ENCODE measurements around the gene PXMP2.
"Not testable (repeated sequence)": the region's sequence is repeated elsewhere in the genome, so short reads cannot be mapped to it uniquely, and the experiment has no call there.

Gene PXMP2

DNA sequence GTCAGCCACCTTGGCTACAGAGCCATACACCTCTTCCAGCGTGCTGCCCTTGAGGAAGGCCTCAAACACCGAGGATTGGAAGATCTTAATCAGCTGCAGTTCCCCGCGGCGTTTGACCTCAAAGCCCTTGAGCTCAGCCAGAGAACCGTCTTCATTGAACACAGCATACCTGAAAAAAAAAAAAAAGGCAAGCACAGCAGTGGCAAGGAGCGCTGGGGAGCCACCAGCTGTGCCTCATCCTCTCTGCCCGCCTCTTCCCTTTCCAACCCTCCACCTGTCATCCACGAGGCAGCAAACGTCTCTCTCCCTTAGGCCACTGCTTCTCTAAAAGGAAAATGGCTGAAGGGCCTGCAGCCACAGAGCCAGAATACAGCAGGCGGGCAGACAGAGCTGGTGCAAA lies 26.4 kb upstream of the PXMP2 start:
- no peak for DNase-seq

DNA sequence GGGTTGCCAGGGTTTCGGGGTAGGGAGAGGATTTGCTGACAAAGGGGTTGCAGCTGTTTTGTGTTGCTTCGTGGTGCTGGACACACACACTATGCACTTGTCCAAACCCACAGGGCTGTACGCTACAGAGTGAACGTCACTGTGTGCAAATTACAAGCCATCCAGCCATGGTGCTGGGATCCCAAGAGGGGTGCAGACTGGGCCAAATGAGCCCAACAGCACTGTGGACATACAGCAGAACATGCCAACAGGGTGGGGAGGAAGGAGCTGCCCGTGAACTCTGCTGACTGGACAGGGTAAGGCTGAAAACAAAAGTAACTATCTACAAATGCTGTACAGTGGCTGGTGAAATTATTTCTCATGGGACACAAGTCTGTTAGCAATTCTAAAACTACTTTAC lies 25.4 kb upstream of the PXMP2 start:
- no peak for DNase-seq

DNA sequence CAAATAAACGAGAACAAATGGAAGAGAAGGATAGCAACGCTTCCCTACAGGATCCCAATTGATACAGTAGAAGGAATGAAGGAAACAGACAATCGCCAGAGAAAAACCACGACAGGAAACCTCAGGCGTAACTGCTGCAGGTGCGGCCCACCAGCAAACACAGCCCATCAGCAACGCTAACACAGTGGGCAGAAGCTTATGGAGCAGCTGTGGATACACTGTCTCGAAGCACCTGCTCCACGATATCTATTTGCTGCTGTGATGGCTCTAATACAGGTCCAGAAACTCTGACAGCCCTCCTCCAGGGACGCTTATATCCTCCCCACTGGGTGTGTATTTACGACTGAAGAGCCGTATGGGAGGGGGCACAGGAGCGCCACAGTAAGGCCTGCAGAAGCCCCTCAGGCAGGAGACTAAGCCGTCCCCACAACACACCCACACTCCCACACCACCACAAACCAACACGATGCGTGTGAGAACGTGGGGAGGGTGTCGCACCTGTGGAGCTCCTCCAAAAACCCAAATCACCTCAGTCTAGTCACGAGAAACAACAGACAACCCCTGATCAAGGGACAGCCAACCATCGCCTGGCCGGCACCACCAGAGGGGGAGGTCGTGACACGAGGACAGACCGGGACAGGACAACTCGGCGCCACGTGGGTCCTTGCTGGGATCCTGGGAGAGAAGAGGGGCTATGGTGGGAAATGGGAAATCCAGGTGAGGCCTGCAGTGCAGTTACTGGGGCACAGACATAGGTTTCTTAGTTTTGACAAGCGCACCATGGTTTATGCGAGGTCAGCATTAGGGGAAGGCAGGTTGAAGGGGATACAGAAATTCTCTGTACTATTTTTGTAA lies 24.3 kb upstream of the PXMP2 start:
- DNase-seq = no peak

DNA sequence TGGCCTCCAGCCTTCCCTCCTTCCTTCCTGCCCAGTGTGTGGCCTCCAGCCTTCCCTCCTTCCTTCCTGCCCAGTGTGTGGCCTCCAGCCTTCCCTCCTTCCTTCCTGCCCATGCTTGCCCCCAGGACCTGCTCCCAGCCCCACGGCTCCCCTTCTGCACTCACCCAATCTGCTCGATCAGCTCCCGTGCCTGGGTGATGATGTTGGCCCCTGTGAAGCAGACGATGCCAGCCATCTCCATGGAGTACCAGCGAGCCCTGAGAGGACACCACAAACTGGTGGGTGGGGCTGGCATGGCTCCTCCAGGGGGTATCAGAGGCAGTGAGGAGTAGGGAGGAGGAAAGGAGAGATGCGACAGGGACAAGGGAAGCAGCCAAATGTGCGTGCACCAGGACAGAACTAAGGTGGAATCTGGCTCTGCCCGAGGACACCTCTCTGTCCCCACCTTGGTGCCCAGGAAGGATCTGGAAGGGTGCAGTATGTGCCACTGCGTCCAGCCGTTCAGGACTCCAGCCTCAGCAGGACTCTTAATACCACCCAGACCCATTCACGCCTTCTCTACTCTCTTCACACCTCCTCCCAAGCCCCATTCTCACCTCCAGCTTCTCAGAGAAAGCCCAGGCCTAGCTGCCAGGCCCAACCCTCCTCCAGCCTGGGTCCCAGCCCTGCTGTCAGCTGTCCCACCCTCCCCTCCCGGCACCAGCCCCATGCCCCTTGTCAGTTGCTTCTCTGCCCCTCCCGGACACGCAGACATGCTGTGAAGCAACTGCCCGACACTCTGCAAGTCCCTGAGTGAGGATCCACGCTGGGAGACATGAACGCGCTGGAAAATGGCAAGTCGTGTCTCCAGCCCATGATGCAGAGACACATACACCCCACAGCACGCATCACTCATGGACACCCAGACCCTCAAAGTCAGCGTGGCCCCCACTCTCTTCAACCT lies 22.9 kb upstream of the PXMP2 start:
- DNase-seq = no peak

DNA sequence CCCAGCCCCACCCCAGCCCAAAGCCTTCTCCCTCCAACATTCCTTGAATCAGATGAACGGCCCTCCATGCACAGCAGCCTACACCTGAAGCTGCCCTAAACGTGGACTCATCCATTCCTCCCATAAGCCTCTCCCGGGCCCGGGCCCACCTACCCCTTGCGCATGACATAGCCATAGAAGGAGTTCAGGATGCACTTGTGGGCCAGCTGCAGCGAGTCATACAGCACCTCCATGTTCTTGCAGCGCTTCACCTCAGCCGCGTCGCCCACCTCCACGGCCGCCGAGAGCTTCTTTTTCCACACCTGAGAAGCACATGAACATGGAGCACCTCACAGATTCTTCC lies 22.3 kb upstream of the PXMP2 start:
- no peak for DNase-seq

DNA sequence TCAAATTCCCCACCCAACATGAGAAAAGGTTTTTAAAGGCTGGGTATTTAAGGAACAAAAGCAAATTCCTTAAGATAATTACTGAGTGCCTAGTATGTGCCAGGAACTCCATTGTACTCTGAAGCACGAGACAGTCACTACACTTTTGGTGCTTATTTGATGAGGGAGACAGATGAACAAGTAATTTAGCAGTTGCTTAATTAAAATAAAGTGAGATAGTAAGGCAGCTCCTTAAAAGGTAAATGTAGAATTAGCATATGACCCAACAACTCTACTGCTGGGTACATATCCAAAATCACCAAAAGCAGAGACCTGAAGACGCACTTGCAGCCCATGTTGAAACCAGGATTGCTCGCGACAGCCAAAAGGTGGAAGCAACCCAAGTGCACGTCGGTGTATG lies 21.6 kb upstream of the PXMP2 start:
- DNase-seq = no peak

DNA sequence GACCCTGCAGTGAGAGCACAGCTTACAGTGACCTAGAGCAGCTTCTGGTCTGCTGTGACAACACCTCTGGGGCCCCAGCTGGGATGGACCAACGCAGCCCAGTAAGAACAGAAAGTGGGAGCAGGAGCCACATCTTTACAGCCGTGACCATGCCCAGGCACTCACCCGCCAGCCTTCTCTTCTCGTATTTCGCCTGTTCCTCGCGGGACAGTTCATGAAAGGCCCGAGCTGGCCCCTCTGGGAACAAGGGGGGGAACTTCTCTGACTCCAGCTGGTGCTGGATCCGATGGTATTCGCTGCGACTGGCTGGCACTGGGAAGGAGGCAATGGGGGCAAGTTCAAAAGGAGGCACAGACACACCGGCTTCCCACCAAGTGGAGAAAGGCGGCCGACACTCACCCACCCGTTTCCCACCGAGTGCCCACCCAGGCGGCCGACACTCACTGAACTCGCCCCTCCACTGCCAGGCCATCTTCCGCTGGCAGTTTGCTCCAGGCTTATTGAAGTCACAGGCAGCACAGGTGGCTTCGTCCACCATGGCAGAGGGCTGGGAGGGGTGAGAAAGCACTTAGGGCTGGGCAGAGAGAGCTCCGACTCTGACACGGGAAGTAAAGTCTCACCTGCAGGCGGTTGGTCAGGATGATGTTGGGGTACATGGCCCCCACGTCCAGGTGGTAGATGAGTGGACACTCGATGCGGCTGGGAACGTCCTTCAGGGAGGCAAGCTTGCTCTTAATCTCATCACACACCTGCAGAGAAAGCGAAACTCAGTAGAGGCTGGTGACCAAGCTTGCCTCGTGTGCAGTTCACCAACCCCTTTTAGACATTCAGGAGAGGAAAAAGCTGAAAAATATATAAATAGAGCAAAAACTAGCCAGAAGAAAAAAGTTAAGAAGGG lies 18.9 kb upstream of the PXMP2 start:
- DNase-seq = no peak

DNA sequence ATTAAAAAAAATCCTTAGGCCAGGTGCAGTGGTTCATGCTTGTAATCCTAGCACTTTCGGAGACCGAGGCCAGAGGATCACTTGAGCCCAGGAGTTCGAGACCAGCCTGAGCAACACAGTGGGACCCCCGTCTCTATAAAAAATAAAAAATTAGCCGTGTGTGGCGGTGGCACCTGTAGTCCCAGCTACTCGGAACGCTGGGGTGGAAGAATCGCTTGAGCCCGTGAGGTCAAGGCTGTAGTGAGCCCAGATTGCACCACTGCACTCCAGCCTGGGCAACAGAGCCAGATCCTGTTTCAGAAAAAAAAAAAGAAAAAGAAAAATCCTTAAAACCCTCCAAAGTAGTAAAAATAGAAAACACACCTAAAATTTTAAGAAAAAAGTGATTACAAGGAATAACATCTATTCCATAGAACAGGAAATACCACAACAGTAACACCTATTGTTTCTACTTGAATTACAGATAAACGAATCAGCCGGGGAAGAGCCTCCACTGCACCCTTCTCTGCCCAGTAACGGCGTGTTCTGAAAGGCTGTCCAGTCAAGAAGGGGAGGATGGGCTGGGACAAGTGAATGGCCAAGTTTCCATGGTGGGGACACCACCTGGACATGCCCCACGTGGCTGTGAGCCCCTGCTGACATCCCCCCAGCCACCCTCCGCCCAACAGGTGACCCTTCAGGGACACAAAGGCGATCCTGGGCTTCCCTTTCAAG lies 18.1 kb upstream of the PXMP2 start:
- no peak for DNase-seq

DNA sequence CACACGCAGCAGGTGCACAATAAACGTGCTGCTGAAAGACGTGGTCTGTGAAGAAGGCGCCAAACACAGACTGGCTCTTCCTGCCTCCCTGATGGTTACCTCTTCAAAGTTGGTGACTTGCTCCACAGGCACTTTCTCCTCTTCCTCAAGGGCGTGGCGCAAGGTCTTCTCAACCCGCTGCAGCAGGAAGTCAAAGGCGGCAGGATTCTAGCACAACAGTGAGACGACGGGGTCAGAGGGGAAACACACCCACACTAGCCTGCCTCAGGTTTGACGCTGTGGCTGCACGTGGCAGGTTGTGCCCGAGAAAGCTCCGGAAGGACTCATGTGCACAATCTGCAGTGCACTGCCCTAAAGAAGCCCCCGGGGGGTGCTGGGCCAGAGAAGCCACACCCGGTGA lies 15.3 kb upstream of the PXMP2 start:
- DNase-seq = no peak

DNA sequence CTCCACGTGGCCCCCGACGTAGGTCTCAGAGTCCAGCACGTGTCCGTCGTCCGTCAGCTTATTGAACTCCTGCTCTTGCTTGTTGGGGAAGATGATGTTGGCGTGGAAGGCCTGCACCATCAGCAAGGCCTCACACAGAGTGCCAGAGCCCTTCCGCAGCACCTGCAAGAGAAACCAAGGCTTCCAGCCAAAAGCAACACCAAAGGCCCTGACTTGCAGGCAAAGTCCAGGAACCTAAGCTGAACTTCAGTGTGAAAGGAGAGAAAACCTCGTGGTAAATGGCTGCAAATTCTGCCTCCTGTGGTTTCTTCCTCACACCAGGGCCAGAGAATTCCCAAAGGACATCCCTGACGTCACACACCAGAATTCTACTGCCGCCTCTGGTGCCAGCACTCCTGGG lies 14.7 kb upstream of the PXMP2 start:
- DNase-seq = no peak

DNA sequence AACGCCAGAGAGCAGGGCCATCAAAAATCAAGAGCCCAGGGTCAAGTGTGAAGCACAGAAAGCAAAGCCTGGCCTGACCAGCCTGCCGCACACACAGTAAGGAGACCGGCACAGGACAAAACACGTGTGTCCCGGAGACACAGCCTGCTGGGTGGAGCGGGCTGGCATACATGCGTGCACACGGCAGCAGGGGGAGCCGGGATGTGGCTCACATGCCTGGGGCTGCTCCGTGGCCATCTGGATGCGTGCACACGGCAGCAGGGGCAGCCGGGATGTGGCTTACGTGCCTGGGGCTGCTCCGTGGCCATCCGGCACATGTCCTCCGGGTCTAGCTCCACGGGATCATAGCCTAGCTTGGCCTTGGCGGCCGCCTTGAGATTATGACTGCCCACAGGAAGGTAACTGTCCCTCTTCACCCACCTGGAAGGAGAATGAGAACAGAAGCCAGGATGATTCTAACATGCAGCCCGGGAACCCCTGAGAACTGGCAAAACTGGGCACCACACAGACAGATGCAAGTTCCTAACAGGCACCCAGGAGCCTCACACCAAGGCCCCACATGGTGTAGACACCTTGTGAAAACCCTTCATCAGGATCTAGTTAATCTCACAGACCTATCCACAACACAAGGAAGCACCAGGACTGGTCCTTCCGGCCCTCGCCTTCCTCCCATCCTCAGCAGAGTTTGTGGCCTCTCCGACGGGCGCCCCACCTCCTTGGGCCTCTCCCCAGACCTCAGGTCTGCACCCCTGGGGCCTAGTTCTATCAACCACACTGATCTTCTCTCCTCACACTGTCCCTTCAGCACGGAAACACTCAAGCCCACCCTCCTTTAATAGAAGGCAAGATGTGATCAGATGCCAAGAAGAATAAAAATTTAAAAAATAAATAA lies 13.9 kb upstream of the PXMP2 start:
- no peak for DNase-seq

DNA sequence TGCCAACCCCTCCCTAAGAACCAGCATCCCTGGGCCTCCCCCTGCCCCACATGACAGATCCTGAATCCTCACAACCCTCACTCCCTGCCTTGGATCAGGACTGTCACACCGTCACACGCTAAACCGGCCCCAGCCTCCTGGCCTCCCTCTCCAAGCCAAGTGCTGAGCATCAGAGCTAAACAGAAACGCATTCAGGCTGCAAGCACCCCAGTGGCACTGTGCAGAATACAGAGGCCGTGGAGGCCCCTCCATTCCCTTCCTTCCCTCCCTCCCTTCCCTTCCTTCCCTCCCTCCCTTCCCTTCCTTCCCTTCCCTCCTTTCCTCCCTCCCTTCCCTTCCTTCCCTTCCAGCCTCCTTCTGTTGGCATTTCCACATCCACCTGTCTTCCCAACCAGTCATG lies 12.8 kb upstream of the PXMP2 start:
- DNase-seq = no peak

DNA sequence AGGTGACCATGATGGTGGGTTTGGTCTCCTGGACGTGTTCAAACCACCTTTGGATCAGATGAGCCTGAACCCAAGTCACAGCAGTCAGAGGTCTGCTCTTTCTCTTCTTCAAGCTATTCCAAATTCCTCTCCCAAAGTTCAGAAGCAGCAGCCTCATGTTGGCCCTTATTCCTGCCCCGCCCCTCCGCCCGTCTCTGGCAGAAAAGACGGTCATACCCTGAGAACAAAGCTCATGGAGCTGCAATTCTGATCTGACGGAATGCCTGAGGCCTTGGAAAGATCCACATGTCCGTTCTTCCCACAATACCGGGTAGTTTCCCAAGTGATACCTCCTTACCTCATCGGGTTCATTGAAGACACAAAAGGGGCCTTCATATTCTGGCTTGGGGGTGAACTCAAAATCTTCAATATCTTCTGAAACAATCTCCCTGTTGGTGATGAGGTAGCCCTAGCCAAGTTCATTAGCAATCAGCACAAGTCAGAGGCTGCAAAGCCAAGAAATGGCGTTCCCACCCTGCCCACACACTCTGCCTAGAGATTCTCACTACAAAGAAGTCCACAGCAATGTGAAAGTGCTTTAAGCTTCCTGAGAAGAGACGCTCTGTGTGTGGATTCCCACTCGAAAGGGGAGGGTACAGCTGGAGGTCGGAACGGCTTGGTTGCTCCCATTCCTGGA lies 11.5 kb upstream of the PXMP2 start:
- DNase-seq = no peak

DNA sequence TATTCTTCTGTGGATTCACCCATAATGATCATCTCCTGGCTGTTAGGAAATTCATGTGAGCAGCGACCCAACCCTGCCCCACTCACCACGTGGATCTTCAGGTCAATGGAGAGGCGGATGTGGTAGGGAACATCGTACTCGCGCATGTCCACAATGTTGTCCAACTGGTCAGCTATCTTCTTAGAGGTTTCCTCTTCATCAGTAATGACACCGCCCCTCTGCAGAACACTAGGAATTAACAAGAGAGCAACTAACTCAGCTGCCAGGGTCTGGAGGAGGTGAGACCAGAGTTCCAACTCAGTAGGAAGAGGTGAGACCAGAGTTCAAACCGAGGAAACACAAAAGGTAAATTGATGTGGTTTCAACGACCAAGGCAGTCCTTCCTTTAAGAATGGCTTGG lies 9.9 kb upstream of the PXMP2 start:
- DNase-seq = no peak

DNA sequence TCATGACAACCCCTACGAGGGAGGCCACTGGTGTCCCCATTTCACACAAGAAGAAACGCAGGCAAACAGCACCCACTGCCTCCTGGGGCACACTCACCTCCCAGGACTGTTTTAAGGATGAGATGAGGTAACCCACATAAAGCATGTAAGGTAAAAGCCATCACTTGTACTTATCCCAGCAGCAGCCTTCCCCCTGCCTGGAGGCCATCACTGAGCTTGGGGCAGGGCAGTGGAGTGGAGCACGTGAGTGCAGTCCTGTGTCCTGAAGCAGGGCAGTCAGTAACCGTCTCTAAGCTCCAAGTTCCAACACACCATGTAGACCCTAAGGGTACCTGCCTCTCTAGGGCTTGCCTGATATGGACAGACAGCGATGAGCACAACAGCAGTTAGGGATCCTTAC lies 2.0 kb upstream of the PXMP2 start:
- DNase-seq = no peak

DNA sequence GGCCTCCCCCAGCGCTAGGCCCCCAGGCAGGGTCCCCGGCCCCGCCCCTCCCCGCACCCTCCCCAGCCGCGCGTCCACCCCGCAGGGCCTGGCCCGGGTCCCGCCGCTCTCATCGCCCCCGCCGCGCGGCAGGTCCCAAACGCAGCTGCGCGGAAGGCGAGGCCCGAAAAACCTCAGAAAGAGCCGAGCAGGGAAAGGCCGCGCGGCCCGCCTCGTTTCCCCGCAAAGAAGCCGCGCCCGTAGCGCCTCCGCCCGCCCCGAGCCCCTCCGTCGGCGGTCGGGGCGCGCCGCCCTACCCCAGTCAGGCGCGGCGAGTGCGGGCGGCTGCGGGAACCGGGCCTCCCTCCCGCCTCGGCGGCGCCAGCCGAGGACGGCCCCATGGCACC lies 569 bp upstream of the PXMP2 start:
- DNase-seq = peak in 1 of 2 experiments; percentile 63

DNA sequence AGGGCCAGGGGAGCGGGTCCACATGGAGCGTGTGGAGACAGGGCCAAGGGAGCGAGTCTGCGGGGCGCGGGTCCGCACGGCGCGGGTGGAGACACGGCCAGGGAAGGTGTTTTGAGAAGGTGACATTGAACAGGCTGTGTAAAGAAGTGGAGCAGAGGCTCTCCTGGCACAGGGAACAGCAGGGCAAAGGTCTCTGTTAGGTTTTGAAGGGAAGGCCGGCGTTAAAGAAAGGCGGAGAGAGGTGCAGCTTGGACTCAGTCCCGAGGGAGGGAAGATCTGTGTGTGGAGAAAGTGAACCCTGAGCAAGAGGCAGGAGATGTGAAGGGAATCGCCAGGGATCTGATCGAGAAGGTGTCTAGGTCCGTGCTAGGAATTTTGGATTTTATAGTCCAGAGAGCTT lies 1.8 kb downstream of the PXMP2 start:
- DNase-seq = no peak

DNA sequence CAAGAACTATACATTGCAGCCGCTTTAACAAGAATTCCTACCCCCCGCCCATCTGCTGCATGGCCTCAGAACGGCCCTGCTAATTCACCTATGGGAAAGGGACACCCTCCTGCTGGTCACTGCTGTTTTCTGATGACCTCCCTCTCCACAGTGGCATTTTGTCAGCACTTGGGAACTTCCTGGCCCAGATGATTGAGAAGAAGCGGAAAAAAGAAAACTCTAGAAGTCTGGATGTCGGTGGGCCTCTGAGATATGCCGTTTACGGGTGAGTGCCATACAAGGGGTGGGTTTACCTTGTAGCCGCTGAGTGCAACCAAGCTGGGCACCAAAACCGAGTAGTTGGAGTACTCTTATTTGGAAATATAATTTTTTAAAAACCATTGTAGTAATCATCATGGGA lies 2.7 kb downstream of the PXMP2 start:
- no peak for DNase-seq

DNA sequence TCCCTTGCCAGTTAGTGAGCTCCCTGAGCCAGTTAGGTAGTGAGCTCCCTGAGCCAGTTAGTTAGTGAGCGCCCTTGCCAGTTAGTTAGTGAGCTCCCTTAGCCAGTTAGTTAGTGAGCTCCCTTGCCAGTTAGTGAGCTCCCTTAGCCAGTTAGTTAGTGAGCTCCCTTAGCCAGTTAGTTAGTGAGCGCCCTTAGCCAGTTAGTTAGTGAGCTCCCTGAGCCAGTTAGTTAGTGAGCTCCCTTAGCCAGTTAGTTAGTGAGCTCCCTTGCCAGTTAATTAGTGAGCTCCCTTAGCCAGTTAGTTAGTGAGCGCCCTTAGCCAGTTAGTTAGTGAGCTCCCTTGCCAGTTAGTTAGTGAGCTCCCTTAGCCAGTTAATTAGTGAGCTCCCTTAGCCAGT lies 4.6 kb downstream of the PXMP2 start:
- not testable (repeated sequence) for DNase-seq

DNA sequence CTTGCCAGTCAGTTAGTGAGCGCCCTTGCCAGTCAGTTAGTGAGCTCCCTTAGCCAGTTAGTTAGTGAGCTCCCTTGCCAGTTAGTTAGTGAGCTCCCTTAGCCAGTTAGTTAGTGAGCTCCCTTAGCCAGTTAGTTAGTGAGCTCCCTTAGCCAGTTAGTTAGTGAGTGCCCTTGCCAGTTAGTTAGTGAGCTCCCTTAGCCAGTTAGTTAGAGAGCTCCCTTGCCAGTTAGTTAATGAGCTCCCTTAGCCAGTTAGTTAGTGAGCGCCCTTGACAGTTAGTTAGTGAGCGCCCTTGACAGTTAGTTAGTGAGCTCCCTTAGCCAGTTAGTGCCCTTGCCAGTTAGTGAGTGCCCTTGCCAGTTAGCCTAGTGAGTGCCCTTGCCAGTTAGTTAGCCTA lies 7.5 kb downstream of the PXMP2 start:
- not testable (repeated sequence) for DNase-seq

DNA sequence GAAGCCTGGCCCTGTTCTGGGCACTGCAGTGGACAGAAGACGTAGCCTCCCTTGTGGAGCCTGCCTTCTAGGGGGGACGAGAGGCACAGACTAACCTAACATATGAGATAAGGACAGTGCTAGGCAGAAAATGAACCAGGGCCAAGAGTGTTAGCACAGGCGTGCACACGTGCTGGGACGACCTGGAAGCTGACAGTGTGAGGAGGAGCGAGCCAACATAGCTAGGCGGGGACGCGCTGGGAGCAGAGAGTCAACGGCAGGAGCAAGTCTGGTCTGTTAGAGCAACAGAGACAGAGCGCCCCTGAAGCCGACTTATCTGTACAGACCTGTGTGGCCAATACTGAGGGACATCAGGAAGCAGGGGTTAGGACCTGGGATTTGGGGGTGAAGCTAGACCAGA lies 8.0 kb downstream of the PXMP2 start:
- no peak for DNase-seq
